K562 (cell line): ENCODE results near the gene GAK. TPM values are rescaled to one million over a fixed set of nuclear protein-coding genes. Genes with fewer than 3 reads are reported as not detected.

Experiments
- CCNT2 ChIP-seq: IDR thresholded peaks from 2 replicates; pipeline ENCODE4 v1.6.1; 2011; ENCODE audit warnings: borderline replicate concordance, low read depth, mild to moderate bottlenecking, moderate library complexity, mixed read lengths, low read length; ENCODE audit not compliant: insufficient read length; ENCODE audit errors: extremely low read depth
- FIP1L1 ChIP-seq: fragments of 200-400 bp; formaldehyde crosslinking; IDR thresholded peaks from 2 replicates; pipeline ENCODE4 v1.6.1; 2018; ENCODE audit warnings: mild to moderate bottlenecking, low read depth, low read length; ENCODE audit not compliant: poor library complexity, severe bottlenecking
- PCBP1 ChIP-seq: fragments of 200-400 bp; formaldehyde crosslinking; IDR thresholded peaks from 2 replicates; pipeline ENCODE4 v1.6.1; 2018; ENCODE audit warnings: mild to moderate bottlenecking, low read depth, low read length; ENCODE audit not compliant: poor library complexity, severe bottlenecking
- POLR2G ChIP-seq: fragments of 200-400 bp; formaldehyde crosslinking; IDR thresholded peaks from 2 replicates; pipeline ENCODE4 v1.6.1; 2017; ENCODE audit warnings: low read depth, mild to moderate bottlenecking, antibody characterized with exemption, low read length, moderate library complexity
- RBM22 ChIP-seq: fragments of 200-400 bp; formaldehyde crosslinking; IDR thresholded peaks from 2 replicates; pipeline ENCODE4 v1.6.1; 2018; ENCODE audit warnings: low read length, low read depth; ENCODE audit not compliant: poor library complexity, severe bottlenecking
- ZBTB9 ChIP-seq: fragments of 450-650 bp; formaldehyde crosslinking; IDR thresholded peaks from 2 replicates; pipeline ENCODE4 v1.4.0; 2020; ENCODE audit warnings: mild to moderate bottlenecking, moderate library complexity
- ZNF197 ChIP-seq: fragments of 200-800 bp; sonication (Bioruptor generic); IDR thresholded peaks from 2 replicates; pipeline ENCODE4 v1.6.1; 2016; ENCODE audit warnings: low read depth, missing genetic modification characterization, missing compliant biosample characterization
- polyA plus RNA-seq, 8 experiments: library from polyadenylated mRNA; depleted of rRNA in 4 of 8; stranded (reverse) in 5 of 8; unstranded in 3 of 8; fragments of >200 nt; fragmentation: Nextera tagmentation in 2 of 8; fragmentation: Illumina TruSeq in 1 of 8; extraction: Ambion mirVana in 2 of 8; extraction: Trizol in 1 of 8; gene quantifications; 2 replicates each; pipeline versions ENCODE4 v1.2.1 to v1.2.3, GENCODE V29; 2011 to 2014; ENCODE audit warnings: inconsistent platforms in 1 of 8, missing spikeins in 1 of 8
- total RNA-seq, 7 experiments: library from RNA; depleted of rRNA in 6 of 7; stranded (reverse); fragments of >200 nt in 6 of 7; fragmentation: Illumina TruSeq in 2 of 7; extraction: Trizol in 2 of 7; gene quantifications; 2 replicates each; pipeline versions ENCODE4 v1.2.1 to v1.2.3, GENCODE V29; 2011 to 2021; ENCODE audit warnings: low replicate concordance in 1 of 7
- TF ChIP-seq, protein P1 (sequence below): sonication (generic); formaldehyde crosslinking; IDR thresholded peaks from 2 replicates; pipeline ENCODE4 v1.8.1; 2023; ENCODE audit warnings: mild to moderate bottlenecking, missing genetic modification reagents

The GAK gene
- total and polyA plus RNA-seq, 9 of the 15 experiments (the other 6 are each of a cell fraction or from before 2014, with no cell fraction given): 1.3 to 102 (median 16.2) TPM

GRCh38 chr4:905485-906338, 26.4 kb downstream of the GAK start (continued):
- TF ChIP-seq POLR2G (peak; percentile 65), CCNT2 (no peak), FIP1L1 (peak; percentile 50), PCBP1 (peak; percentile 73), ZBTB9 (CRISPR knock-in tag) (peak; percentile 98), ZNF197 (CRISPR knock-in tag) (no peak), RBM22 (peak; percentile 58)
- TF ChIP-seq, protein P1, sequence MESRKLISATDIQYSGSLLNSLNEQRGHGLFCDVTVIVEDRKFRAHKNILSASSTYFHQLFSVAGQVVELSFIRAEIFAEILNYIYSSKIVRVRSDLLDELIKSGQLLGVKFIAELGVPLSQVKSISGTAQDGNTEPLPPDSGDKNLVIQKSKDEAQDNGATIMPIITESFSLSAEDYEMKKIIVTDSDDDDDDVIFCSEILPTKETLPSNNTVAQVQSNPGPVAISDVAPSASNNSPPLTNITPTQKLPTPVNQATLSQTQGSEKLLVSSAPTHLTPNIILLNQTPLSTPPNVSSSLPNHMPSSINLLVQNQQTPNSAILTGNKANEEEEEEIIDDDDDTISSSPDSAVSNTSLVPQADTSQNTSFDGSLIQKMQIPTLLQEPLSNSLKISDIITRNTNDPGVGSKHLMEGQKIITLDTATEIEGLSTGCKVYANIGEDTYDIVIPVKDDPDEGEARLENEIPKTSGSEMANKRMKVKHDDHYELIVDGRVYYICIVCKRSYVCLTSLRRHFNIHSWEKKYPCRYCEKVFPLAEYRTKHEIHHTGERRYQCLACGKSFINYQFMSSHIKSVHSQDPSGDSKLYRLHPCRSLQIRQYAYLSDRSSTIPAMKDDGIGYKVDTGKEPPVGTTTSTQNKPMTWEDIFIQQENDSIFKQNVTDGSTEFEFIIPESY (CRISPR knock-in tag): peak; percentile 100
- TF ChIP-seq, all 486 proteins: peak for 8
